A204.1 (cell line): Measurements from ENCODE around the gene TERF2IP.

Source experiments
- FAIRE-seq: peaks from 2 replicates; lab custom pipeline; 2012; peaks lifted over from hg19 to GRCh38; lab: Jason Lieb, UNC

TERF2IP gene, protein sequence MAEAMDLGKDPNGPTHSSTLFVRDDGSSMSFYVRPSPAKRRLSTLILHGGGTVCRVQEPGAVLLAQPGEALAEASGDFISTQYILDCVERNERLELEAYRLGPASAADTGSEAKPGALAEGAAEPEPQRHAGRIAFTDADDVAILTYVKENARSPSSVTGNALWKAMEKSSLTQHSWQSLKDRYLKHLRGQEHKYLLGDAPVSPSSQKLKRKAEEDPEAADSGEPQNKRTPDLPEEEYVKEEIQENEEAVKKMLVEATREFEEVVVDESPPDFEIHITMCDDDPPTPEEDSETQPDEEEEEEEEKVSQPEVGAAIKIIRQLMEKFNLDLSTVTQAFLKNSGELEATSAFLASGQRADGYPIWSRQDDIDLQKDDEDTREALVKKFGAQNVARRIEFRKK

DNA sequence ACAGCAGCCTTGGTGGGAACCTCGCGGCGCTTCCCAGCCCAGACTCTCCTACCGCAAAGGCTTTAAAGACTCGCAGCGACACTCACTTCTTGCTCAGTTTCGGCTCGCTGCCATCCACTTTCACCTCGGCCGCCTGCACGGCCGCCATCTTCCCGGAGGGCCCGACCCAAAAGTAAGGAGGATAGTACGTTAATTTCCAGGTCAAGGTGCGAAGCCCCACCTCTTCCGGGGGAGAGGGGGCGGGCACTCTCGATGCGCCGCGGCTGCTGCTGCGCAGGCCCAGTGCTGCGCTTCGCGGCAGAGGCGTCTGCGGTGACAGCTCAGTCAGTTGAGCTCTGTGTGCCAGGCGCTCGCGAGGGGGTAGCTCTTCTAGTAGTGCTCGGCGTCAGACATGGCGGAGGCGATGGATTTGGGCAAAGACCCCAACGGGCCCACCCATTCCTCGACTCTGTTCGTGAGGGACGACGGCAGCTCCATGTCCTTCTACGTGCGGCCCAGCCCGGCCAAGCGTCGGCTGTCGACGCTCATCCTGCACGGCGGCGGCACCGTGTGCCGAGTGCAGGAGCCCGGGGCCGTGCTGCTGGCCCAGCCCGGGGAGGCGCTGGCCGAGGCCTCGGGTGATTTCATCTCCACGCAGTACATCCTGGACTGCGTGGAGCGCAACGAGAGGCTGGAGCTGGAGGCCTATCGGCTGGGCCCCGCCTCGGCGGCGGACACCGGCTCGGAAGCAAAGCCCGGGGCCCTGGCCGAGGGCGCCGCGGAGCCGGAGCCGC lies at the start of gene TERF2IP, which contains the start of gene KARS1:
TERF2IP (plus strand) TSS at position 282 of the 773 bp plus-strand sequence; CDS start at position 392, 110 bp downstream.
KARS1 (minus strand) TSS at position 174 of the 773 bp plus-strand sequence; CDS start at position 148, 26 bp downstream.
- peak; percentile 43 for FAIRE-seq

DNA sequence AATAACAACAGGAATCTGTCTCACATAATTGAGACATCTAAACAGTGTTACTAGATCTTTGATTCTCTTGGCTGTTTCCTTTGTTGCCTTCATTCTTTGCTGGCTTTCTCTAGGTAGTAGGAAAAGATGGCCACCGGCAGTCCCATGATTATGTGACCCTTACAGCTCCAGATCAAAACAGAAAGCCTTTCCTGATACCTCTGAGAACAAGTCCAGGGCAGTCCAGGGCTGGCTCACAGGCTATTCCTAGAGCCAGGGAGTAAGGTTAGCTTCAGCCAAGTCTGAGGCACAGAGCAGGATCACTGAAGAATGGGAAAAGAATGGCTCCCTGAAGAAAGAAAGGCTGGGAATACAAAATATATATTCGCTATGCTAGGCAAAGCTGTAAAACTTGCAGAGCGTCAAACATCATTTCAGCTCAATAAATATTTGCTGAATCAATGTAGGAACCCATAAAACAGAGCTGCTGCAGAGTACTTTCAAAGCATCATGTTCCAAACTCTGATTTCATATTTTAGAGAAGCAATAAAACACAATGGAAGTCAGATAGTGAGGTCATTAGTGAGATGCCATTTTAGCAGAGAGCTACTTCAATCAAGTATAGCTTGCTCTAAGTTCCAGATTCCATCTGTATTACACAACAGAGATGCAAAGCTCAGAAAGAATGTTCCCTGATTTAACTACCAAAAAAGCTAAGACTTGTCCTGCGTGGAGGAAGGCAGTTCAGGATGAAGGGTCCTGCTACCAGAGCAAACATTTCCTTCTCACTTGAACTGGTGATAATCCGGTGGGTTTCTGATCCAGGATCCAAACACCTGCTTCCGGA lies 47.9 kb upstream of the TERF2IP start:
- no peak for FAIRE-seq

DNA sequence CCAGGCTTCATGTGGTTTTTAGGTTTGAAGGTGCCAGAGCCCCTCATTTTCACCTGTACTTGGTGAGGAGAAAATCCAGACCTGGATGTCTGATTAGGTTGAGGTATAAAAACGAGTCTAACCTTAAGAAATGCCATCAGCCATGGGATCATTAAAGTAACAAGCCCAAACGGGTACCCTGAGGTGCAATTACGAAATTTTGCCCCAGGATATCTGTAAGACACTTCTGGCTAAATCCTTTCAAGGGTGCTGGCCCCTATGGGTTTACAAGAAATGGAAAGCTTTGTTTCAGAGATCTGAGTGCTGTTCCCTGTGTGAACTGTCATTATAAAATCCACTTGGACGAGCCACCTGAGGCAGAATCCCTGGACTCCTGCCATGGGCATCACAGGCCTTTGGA lies 44.3 kb upstream of the TERF2IP start:
- FAIRE-seq = no peak

DNA sequence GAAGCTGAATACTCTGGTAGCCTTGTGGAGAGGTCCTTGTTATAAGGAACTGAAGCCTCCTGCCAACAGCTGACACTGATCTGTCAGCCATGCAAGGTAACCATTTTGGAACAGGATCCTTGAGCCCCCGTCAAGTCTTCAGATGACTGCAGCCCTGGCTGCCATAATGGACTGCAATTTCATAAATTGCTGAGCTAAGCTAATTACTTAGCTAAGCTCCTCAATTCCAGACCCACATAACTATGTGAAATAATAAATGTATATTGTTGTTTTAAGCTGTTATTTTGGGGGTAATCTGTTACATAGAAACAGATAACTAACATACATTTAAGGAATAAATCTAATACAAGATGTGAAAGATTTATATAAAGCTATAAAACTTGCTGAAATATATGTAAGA lies 41.1 kb upstream of the TERF2IP start:
- FAIRE-seq = no peak

DNA sequence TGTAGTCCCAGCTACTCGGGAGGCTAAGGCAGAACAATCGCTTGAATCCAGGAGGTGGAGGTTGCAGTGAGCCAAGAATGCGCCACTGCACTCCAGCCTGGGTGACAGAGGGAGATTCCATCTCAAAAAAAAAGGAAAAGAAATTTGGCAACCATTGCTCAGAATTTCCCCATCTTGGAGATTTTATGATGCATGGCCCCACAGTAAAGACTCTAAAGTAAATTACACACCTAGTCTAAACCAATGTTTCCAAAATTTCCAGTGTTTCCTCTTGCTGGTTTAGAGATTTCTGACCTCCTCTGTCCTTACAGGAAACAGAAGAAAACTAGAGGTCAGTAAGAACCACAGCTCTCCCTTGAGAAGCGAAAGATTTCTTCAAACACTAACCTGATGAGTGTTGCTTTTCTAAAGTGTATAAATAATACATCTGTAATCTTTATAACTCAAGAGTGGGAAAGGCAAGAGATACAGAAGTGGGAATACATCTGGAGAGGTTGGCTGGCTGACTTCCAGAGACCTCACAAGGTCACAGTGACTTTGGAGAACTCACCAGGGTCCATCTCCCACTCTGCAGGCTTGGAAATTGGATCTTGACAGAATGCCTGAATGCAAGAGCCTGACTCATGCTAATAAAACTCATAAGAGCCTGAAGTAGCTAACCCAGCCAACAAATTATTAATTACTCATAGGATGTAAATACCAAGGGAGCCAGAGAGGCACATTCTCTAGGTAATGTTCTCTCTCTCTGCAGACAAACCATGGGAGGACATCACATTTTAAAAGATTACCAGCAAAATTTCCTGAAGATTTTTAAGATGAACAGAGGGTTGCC lies 33.3 kb upstream of the TERF2IP start:
- no peak for FAIRE-seq

DNA sequence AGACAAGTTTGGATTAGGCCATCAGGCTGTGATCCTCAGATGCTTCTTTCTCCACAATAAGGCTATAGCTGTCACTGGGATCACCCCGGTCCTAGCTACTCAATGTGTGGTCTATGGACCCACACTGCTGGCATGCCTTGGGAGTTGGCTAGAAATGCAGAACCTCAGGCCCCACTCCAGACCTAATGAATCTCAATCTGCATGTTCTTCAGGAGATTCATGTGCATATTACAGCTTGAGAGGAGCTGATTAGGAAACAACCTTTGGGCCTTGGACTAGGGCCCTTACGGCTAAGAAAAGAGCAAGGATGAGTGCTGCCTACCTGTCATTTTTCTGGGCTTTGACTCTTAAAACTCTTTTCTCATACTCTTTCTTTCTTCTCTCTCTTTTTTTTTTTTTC lies 32.0 kb upstream of the TERF2IP start:
- no peak for FAIRE-seq

DNA sequence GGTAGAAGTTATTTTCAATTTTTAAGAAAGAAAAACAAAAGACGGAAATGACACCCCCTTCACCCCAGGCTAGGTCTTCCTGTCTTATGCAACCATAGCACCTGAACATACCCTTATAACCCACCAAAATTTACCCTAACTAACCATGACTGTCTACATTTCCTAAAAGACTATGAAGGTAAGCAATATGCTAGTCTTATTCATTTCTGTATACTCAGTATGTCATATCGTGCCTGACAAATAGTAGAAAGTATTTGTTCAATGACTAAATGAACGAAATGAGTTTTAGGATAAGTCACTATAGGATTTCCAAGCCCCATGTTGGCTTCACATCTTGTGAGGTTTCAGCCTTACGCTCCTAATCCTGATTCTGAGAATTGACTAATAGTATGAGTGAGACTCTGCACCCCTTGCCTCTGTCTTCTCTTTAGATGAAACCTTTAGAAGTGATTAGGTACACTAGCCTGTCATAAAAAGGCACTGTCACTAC lies 31.0 kb upstream of the TERF2IP start:
- FAIRE-seq = no peak

DNA sequence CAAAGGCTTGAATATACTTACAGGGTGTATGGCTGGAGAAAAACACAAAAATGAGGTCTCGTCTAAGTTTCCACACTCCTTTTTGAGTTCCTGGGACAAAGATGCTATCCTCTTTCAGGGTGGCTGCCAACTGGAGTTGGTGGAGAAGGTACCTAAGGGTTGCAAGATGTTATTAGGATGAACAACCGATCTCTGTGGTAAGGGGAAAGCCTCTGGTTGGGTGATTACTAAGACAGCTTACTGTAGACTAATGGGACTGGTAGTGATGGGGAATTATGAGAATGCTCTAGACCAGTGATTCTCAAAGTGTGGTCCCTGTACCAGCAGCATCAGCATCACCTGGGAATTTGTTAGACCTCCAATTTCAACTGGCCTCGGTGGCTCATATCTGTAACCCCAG lies 30.5 kb upstream of the TERF2IP start:
- no peak for FAIRE-seq

DNA sequence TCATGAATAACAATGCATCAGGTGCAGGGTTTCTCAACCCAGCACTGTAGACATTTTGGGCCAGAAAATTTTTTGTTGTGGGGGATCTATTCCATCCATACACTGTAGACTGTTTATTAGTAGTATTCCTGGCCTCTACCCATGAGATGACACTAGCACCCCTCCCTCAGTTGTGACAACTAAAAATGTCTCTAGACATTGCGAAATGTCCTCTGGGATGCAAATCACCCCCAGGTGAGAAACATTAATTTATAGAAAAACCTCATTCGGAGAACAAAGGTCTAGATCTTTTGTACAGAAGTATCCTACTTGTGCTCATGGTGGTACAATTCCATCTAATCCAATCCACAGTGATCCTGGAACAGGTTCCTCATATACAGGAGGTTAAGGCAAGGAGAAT lies 28.8 kb upstream of the TERF2IP start:
- FAIRE-seq = no peak

DNA sequence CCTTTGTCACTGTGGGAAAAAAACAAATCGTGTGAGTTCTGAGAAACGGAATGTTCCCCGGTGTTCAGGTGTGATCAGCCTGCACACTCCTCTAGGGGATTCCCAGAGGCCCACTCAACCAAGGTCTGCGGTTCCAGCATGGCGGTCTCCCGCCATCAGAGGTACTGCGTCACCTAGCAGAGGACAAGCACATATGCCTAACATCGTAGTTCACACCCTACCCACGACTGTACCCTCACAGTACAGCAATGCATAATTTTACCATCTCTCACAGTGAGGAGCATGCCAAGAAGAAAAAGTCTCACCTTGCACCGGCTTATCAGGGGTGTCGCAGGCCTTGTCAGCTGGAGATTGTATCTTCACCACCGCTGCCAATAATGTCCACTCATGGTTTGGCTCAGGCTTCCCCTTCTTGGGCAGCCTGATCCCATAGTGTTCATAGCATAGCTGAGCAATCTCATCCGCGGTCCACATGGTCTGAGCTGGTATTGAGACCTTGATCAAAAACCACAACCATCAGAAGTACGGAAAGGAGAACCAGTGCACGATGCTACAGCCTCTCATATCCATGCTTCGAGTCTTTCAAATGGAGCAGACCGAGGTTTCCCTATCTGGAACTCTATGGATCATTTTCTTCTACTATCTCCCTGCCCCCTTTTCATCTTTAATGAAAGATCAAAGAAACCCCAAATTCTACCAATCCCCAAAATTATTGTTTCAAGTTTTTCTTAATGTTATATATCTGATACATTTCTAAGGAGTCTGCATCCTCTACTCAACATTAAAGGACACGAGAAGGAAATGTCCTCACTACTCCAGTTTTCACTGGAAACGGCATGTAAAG lies 27.0 kb upstream of the TERF2IP start:
- no peak for FAIRE-seq

DNA sequence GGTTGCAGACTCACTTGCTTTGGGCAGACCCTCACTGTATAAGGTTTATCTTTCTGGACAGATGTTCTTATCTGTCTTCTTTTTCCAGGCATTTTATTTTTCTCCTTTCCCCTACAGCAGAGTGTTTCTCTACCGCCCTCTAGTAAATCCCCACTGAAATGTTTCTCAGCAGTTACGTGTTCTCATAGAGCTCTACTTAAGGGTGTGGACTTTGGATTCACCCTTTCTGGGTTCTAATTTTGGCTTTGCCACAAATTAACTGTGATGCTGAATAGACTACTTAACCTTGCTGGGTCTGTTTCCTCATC lies 26.4 kb upstream of the TERF2IP start:
- no peak for FAIRE-seq

DNA sequence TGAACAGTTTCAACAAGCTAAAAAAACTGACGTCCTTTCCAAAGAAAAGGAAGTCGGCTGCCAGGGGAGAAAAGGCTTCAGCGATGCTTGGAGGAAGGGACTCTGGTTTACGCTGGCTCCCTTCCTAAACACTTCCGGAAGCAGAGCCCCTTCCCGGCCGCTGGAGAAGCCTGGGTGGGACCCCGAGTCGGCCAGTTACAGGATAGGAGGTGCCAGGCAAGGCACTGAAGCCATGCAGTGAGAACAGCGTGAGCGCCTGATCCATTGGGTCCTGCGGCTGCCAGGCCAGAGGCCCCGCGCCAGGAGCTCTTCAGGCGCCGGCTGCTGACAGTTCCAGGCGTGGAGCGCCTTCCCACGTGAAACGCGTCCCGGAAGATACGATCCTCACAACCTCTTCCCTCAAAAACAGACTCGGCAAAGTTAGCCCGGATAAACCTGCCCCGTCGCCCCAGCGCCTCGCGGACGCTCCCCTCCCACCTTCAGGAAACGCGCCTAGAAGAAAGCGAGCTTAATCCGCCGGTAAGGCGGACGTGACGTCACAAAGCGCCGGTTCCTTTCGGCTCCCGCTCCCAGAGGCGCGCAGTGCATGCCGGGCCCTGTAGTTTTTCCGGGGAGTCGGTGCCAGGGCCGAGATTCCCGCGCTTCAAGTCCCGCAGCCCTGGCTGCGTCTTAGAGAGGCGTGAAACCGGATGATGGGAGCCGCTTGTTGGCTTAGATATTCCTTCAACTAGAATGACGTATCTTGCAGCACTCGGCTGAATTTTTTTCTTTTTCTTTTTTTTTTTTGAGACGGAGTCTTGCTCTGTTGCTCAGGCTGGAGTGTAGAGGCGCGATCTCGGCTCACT lies 24.6 kb upstream of the TERF2IP start, which contains the start of gene ADAT1:
ADAT1 (minus strand) TSS at position 521 of the 845 bp plus-strand sequence. CDS start 2,482 bp downstream, outside the sequence.
- FAIRE-seq = peak; percentile 92

DNA sequence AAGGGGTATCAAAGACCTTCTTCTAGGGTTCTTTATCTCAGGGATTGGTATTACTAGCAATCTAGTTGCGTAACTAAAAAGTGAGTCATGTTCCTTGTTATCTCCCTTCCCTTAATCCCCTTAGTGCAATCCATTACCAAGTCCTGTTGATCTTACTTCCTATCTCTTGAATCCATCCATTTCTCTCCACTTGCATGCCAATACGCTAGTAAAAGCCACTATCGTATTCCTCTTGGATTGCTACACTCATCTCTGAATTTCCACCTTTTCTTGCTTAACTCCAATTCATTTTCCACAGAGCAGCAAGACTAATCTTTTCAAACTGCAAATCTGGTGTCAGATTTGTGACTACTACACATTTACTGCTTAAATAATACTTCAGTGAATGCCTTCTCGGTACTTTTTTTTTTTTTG lies 22.6 kb upstream of the TERF2IP start:
- FAIRE-seq = no peak

DNA sequence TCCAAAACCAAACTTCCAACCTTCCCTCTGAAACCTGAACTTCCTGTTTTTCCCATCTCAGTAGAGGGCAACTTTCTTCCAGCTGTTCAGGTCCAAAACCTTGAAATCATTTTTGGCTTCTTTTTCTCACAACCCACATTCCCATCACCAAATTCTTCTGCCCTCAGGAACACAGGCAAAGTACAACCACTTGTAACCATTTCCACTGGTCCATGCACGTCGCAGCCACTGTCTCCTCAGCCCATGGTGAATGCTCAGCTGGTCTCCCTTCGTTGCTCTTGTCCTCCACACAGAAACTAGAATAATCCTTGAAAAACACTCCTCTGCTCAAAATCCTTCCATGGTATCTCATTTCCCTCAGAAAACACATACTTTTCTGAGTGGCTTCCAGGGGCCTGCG lies 20.8 kb upstream of the TERF2IP start:
- FAIRE-seq = no peak

DNA sequence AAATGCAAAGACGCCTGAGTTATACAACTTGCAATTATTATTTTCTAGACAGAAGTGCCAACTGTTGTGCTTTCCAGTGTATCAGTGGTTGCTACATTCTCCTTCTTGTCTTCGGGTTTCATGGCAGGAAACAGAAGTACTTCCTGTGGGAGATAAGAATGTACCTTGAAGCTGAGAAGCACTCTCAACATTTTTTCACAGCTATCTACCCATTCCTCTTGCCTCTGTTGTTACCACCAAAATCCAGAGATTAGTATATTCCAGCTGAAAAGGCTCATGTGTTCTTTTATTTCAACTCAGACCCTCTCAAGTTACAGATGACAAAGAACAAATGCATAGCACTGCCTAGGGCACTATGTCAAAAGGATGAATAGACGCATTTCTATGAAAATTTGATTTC lies 19.7 kb upstream of the TERF2IP start:
- no peak for FAIRE-seq

DNA sequence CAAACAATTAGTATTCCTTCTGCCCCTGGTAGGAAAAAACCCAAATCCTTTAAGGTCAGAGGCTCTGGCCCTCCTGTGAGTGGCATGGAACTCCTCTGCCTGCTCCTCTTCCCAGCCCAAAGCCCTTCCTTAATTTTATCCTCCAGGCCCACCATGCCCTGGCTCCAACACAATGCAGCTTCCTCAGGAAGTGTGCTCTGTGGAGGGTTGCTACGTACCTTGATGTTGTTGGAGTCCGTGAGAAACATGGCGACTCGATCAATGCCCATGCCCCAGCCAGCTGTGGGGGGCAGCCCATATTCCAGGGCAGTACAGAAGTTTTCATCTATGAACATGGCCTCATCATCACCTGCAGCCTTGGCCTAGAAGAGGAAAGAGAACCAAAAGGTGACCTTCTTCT lies 19.2 kb upstream of the TERF2IP start:
- FAIRE-seq = no peak

DNA sequence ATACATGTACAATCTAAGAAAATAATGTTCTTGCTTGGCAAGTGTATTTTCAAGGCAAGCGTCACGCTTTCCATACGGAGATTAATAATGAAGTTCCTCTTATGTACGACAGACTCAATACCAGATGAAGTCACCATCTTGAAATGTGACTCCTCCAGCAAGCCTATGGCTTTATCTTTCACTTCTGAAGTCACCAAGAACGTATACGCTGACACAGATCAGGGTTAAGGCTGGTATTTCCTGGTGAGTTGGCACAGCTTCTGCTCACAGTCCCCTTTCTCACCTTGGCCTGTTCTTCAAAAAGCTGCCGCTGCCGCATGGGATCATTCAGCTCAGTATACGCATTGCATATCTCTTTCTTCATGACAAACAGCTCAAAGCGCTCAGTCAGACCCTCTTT lies 18.4 kb upstream of the TERF2IP start:
- FAIRE-seq = no peak

DNA sequence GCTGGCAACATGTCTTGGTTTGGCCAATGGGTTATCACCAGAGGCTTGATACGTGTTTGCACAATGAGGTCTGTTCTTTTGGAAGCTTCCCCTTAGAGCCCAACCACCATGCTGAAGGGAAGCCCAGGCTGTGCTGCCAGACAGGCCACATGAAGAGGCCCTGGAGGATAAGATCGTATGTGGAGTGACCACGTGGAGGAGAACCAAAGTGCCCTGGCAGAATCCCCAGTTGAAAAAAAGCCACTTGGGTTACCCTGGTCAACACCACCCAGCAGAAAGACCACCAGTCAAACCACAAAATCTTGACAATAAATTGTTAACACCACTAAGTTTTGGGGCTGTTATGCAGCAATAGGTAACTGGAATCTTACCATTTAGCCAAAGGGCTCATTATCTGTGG lies 17.5 kb upstream of the TERF2IP start:
- FAIRE-seq = no peak

DNA sequence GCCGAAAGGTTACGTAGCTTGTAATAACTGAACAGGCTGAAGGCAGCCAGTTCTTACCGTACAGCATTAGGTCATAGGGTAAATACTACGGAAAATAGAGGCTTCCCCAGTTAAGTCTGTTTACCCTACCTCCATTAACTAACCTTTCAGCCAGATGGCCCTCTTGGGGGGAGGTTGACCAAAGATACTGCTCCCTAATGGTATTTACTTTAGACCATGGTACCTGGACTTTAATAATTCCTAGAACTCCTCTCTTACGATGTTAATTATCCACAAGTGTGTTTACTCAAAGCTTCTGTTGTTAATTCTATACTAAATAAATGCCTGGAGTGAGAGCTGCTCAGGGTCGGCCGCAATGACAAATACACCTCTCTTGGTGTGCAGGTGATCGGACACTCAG lies 14.7 kb upstream of the TERF2IP start:
- no peak for FAIRE-seq

DNA sequence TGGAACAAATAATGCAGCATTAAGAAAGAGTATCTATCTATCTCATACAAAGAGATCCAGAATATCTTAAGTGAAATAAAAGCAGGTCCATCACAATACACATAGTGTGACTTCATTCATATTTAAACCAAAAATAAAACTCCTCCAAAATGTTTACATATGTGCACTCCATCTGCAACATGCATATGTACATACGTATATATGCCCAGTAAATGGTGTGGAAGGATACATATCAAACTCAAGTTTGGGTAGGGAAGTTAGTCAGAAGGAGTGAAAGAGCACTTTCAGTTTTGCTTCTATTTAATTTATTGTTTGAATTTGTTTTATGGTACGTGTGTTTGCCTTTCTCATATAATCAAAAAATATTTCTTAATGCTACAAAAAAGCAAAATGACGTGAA lies 12.5 kb upstream of the TERF2IP start:
- FAIRE-seq = no peak
